ENCODE results near the gene TMPRSS11F.

- TF ChIP-seq CTCF (IDR thresholded peaks at IDR 0.05 in 2 of 3, conservative IDR thresholded peaks at IDR 0.05 in 1 of 3; ENCODE audit: borderline replicate concordance in 1 of 3, insufficient read depth in 1 of 3, low read depth in 2 of 3, low read length in 2 of 3): no peak
- TF ChIP-seq SIN3A (IDR thresholded peaks at IDR 0.05; ENCODE audit: low read depth): no peak
- TF ChIP-seq FOSL1 (IDR thresholded peaks at IDR 0.05; ENCODE audit: low read depth): no peak
- no peak for TF ChIP-seq SRF (IDR thresholded peaks at IDR 0.05; ENCODE audit: low read depth)
- TF ChIP-seq REST (IDR thresholded peaks at IDR 0.05; ENCODE audit: low read depth): no peak
- no peak for TF ChIP-seq ZFX (IDR thresholded peaks at IDR 0.05)
Observed at GRCh38 chr4:68147079-68147478, 17.4 kb upstream of the TMPRSS11F start.

Data from HCT116 (cell line).